HCT116 (cell line): ENCODE data around the gene PRXL2A. TPM values are rescaled to one million over a fixed set of nuclear protein-coding genes. Genes with fewer than 3 reads are reported as not detected.

Experiments used
- ATAC-seq: fragments of 200-7000 bp; cut with Tn5 transposase; 2 replicates; pipeline ENCODE4 v1.9.1; 2020; ENCODE audit warnings: mild to moderate bottlenecking, moderate library complexity
- BruUV-seq: library from RNA; stranded (reverse); fragments of 400-500 nt; replicated peaks from 2 replicates; lab custom pipeline; 2021; lab: Mats Ljungman, UMichigan
- CTCF ChIA-PET: fragments of 300-600 bp; sonication (Branson Sonifier 250); formaldehyde crosslinking; loops from one replicate; lab custom pipeline; 2021; ENCODE audit warnings: antibody characterized with exemption; lab: Charles Lee
- POLR2A ChIA-PET: fragments of 300-600, 350-600 bp; sonication (Branson Sonifier 250); formaldehyde crosslinking; loops from one replicate; lab custom pipeline; 2021; ENCODE audit warnings: antibody characterized with exemption; lab: Charles Lee
- RAD21 ChIA-PET, 2 experiments: fragments of 300-600 bp; sonication (Branson Sonifier 250); formaldehyde crosslinking; loops; one replicate each; lab custom pipeline; 2023; ENCODE audit warnings: low total read pairs in 2 of 2; ENCODE audit not compliant: uncharacterized antibody in 2 of 2, unreplicated experiment in 2 of 2, low non-redundant PET in 1 of 2; lab: Charles Lee
- DNase-seq: peaks from one replicate; pipeline ENCODE4 v3.0.0-alpha.2; 2010; ENCODE audit warnings: low read depth, low spot score
- H2AFZ ChIP-seq: fragments of 200-600 bp; shearing (Covaris generic), sonication (generic); 2 replicates; pipeline ENCODE4 v1.6.1; 2017; ENCODE audit warnings: low read depth, mixed run types, mixed read lengths, antibody characterized with exemption, low read length; ENCODE audit not compliant: poor library complexity, severe bottlenecking
- H3K27ac ChIP-seq: 2 replicates; pipeline ENCODE4 v1.5.1; 2012; ENCODE audit warnings: low read depth, low read length
- H3K27me3 ChIP-seq: fragments of 200-600 bp; sonication (generic); 2 replicates; pipeline ENCODE4 v1.6.1; 2016; ENCODE audit warnings: mixed run types, low read length, mixed read lengths; ENCODE audit not compliant: insufficient read depth
- H3K36me3 ChIP-seq, 2 experiments: fragments of 200-500 bp in 1 of 2; fragments of 200-600 bp in 1 of 2; sonication (Bioruptor generic) in 1 of 2; sonication (generic) in 1 of 2; 2 replicates each; pipeline versions ENCODE4 v1.5.1 to v1.6.1; 2014 to 2016; ENCODE audit warnings: low read length in 2 of 2, inconsistent platforms in 1 of 2, mixed read lengths in 1 of 2, mixed run types in 1 of 2; ENCODE audit not compliant: insufficient read depth in 2 of 2, control insufficient read depth in 1 of 2
- H3K4me1 ChIP-seq, 2 experiments: fragments of 200-600 bp in 1 of 2; sonication (generic) in 1 of 2; 2 replicates each; pipeline versions ENCODE4 v1.5.1 to v1.6.1; 2012 to 2017; ENCODE audit warnings: low read length in 2 of 2, inconsistent platforms in 1 of 2, mild to moderate bottlenecking in 1 of 2, mixed read lengths in 1 of 2, mixed run types in 1 of 2, moderate library complexity in 1 of 2; ENCODE audit not compliant: insufficient read depth in 2 of 2, control insufficient read depth in 1 of 2
- H3K4me2 ChIP-seq: fragments of 200-600 bp; sonication (generic); 2 replicates; pipeline ENCODE4 v1.6.1; 2017; ENCODE audit warnings: mixed run types, low read length, mixed read lengths
- H3K4me3 ChIP-seq, 2 experiments: fragments of 200-600 bp in 1 of 2; sonication (generic) in 1 of 2; replicated peaks in 1 of 2; 2 replicates each; pipeline ENCODE4 v1.5.1; 2011 to 2016; ENCODE audit warnings: low read length in 2 of 2, control low read depth in 1 of 2, low read depth in 1 of 2, mild to moderate bottlenecking in 1 of 2, mixed read lengths in 1 of 2, mixed run types in 1 of 2
- H3K79me2 ChIP-seq: fragments of 200-600 bp; sonication (generic); 2 replicates; pipeline ENCODE4 v1.6.1; 2017; ENCODE audit warnings: mild to moderate bottlenecking, mixed run types, low read length, moderate library complexity, mixed read lengths; ENCODE audit not compliant: insufficient read depth
- H3K9ac ChIP-seq: fragments of 200-600 bp; sonication (generic); 2 replicates; pipeline ENCODE4 v1.6.1; 2016; ENCODE audit warnings: low read length, mixed read lengths
- H3K9me2 ChIP-seq: fragments of 200-600 bp; sonication (generic), shearing (Covaris generic); 2 replicates; pipeline ENCODE4 v1.6.1; 2017; ENCODE audit warnings: mixed run types, mild to moderate bottlenecking, moderate library complexity; ENCODE audit not compliant: insufficient read depth
- H3K9me3 ChIP-seq, 2 experiments: fragments of 200-500 bp in 1 of 2; fragments of 200-600 bp in 1 of 2; sonication (Bioruptor generic) in 1 of 2; sonication (generic) in 1 of 2; 2 replicates each; pipeline ENCODE4 v1.6.1; 2014 to 2017; ENCODE audit warnings: low read length in 2 of 2, mixed read lengths in 2 of 2, inconsistent platforms in 1 of 2, low read depth in 1 of 2, mild to moderate bottlenecking in 1 of 2, mixed run types in 1 of 2, moderate library complexity in 1 of 2; ENCODE audit not compliant: control insufficient read depth in 1 of 2, insufficient read depth in 1 of 2
- H4K20me1 ChIP-seq: fragments of 200-600 bp; sonication (generic), shearing (Covaris generic); 2 replicates; pipeline ENCODE4 v1.6.1; 2017; ENCODE audit warnings: mixed run types, mild to moderate bottlenecking, moderate library complexity; ENCODE audit not compliant: insufficient read depth
- CBX3 ChIP-seq: IDR thresholded peaks from 2 replicates; pipeline ENCODE4 v1.6.1; 2012; ENCODE audit warnings: low read depth
- CEBPB ChIP-seq: IDR thresholded peaks from 2 replicates; pipeline ENCODE4 v1.6.1; 2012; ENCODE audit warnings: low read depth
- EGR1 ChIP-seq: IDR thresholded peaks from 2 replicates; pipeline ENCODE4 v1.6.1; 2012; ENCODE audit warnings: low read depth
- ELF1 ChIP-seq: IDR thresholded peaks from 2 replicates; pipeline ENCODE4 v1.6.1; 2012; ENCODE audit warnings: low read depth, borderline replicate concordance
- EZH2phosphoT487 ChIP-seq: fragments of 200-600 bp; IDR thresholded peaks from 2 replicates; pipeline ENCODE4 v1.6.1; 2018; ENCODE audit warnings: antibody characterized with exemption, borderline replicate concordance
- FOSL1 ChIP-seq: IDR thresholded peaks from 2 replicates; pipeline ENCODE4 v1.6.1; 2012; ENCODE audit warnings: low read depth
- JUND ChIP-seq: IDR thresholded peaks from 2 replicates; pipeline ENCODE4 v1.6.1; 2012
- POLR2AphosphoS5 ChIP-seq: IDR thresholded peaks from 2 replicates; pipeline ENCODE4 v1.6.1; 2011; ENCODE audit warnings: mild to moderate bottlenecking, low read depth, low read length, moderate library complexity
- RAD21 ChIP-seq: IDR thresholded peaks from 2 replicates; pipeline ENCODE4 v1.6.1; 2012; ENCODE audit warnings: low read depth, mild to moderate bottlenecking
- SIN3A ChIP-seq: IDR thresholded peaks from 2 replicates; pipeline ENCODE4 v1.6.1; 2012; ENCODE audit warnings: low read depth
- SRF ChIP-seq: IDR thresholded peaks from 2 replicates; pipeline ENCODE4 v1.6.1; 2012; ENCODE audit warnings: low read depth
- TCF7L2 ChIP-seq: IDR thresholded peaks from 2 replicates; pipeline ENCODE4 v1.7.0; 2011; ENCODE audit warnings: borderline replicate concordance, inconsistent platforms; ENCODE audit not compliant: insufficient read depth, insufficient read length; ENCODE audit errors: extremely low read depth
- YY1 ChIP-seq: IDR thresholded peaks from 2 replicates; pipeline ENCODE4 v1.6.1; 2011; ENCODE audit warnings: low read length, low read depth, moderate library complexity, mild to moderate bottlenecking; ENCODE audit not compliant: insufficient replicate concordance; ENCODE audit errors: extremely low read depth
- ZFX ChIP-seq: fragments of 450-650 bp; IDR thresholded peaks from 2 replicates; pipeline ENCODE4 v1.6.1; 2017
- intact Hi-C: fragments of 100-400 bp; cut with micrococcal nuclease; formaldehyde crosslinking; loops from 2 replicates; pipeline ENCODE4 v1.10.0; 2022
- total RNA-seq: library from RNA; stranded (reverse); gene quantifications from one replicate; pipeline ENCODE4 v1.2.1, GENCODE V29; 2021; ENCODE audit not compliant: unreplicated experiment
- TF ChIP-seq, protein P1 (sequence below): IDR thresholded peaks from 2 replicates; pipeline ENCODE4 v1.6.1; 2012
- TF ChIP-seq, protein P2 (sequence below): IDR thresholded peaks from 2 replicates; pipeline ENCODE4 v1.6.1; 2011; ENCODE audit warnings: mild to moderate bottlenecking, low read length, moderate library complexity; ENCODE audit not compliant: insufficient replicate concordance; ENCODE audit errors: extremely low read depth
- TF ChIP-seq, protein P3 (sequence below): IDR thresholded peaks from 2 replicates; pipeline ENCODE4 v1.6.1; 2012; ENCODE audit warnings: low read depth

Gene PRXL2A
- total RNA-seq, 1 experiment from 2014 or later, result 4.9 TPM

DNA sequence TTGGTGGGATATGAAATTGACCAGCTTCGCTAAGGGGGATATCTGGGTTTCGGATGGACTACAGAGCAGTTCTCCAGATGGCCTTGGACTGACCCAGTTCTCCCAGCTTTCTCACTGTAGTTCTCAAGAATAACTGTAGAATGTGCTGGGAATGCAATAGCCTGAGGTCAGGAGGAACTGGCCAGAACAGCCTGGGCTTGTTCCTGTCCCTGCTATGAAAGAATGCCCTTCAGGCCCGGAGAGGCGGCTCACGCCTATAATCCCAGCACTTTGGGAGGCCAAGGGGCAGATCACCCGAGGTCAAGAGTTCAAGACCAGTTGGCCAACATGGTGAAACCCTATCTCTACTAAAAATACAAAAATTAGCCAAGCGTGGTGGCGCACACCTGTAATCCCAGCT lies 33.5 kb downstream of the PRXL2A start:
- intact Hi-C loops, result loop anchor here (10.0 kb wide), 1 partner anchor 253 kb away; no protein-coding TSS in a partner anchor
- H3K4me2 ChIP-seq, result no peak overlapping the region
- no peaks in the 10 kb centered on the region for H3K9me3 ChIP-seq
- no peaks in the 10 kb centered on the region for H4K20me1 ChIP-seq
- POLR2A ChIA-PET, result no interaction called here
- no TSS peak for BruUV-seq
- no peak overlapping the region for H3K9ac ChIP-seq
- H3K27ac ChIP-seq, result no peak overlapping the region
- CTCF ChIA-PET, result interaction anchor here (3.6 kb wide), 1 partner anchor 63 kb away, joined by 71 read pairs; no protein-coding TSS in a partner anchor
- no peak overlapping the region for H2AFZ ChIP-seq
- RAD21 ChIA-PET, result no interaction called here
- no peaks in the 10 kb centered on the region for H3K27me3 ChIP-seq
- no peak for DNase-seq
- H3K79me2 ChIP-seq, result no peaks in the 10 kb centered on the region
- peaks cover 0 to 14% of the 10 kb centered on the region in 2 experiments; a peak in 2 of 4 replicates for H3K4me1 ChIP-seq
- no peaks in the 10 kb centered on the region for H3K36me3 ChIP-seq
- no peak overlapping the region for H3K4me3 ChIP-seq
- TF ChIP-seq ELF1, result no peak
- TF ChIP-seq ZFX, result no peak
- ATAC-seq, result no peak
- no peaks in the 10 kb centered on the region for H3K9me2 ChIP-seq

DNA sequence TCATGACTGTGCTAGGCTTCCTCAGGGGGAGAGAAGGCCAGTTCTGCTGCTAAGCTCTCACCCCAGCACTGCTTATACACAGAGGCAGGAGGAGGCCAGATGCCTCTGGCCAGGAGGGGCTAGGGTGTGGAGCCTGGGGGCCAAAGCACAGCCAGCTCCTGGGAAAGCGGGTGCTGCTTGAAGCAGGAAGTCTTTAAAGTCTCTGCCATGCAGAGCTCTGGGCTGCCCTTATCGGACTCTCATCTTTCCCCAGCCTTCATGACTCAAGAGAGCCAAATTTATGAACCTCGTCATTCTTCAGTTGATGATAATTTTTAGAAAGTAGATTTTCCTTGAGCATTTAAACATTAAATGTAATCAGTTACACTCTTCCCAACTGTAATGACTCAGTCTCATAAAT lies 34.5 kb downstream of the PRXL2A start:
- ATAC-seq (no peak), DNase-seq (no peak)
- no peaks in the 10 kb centered on the region for H3K9me2 ChIP-seq
- RAD21 ChIA-PET, result no interaction called here
- no peak overlapping the region for H3K4me3 ChIP-seq
- no peaks in the 10 kb centered on the region for H3K79me2 ChIP-seq
- H3K27ac ChIP-seq, result no peak overlapping the region
- H4K20me1 ChIP-seq, result no peaks in the 10 kb centered on the region
- H2AFZ ChIP-seq, result no peak overlapping the region
- no peak overlapping the region for H3K4me2 ChIP-seq
- peaks cover 0 to 14% of the 10 kb centered on the region in 2 experiments; a peak in 2 of 4 replicates for H3K4me1 ChIP-seq
- POLR2A ChIA-PET, result no interaction called here
- H3K9ac ChIP-seq, result no peak overlapping the region
- CTCF ChIA-PET, result interaction anchor here (1.0 to 3.6 kb wide), 2 partner anchors 60 to 62 kb away, joined by 6 to 71 read pairs; no protein-coding TSS in a partner anchor
- H3K36me3 ChIP-seq, result no peaks in the 10 kb centered on the region
- intact Hi-C loops, result loop anchor here (1.0 to 10.0 kb wide), 2 partner anchors 60 to 252 kb away; no protein-coding TSS in a partner anchor
- H3K9me3 ChIP-seq, result no peaks in the 10 kb centered on the region
- no peaks in the 10 kb centered on the region for H3K27me3 ChIP-seq
- BruUV-seq, result no TSS peak
- TF ChIP-seq EZH2phosphoT487 (no peak), CBX3 (no peak), SIN3A (no peak), POLR2AphosphoS5 (no peak), EGR1 (no peak), RAD21 (no peak), SRF (no peak), JUND (no peak), FOSL1 (no peak), YY1 (no peak), TCF7L2 (no peak), CEBPB (no peak)
- TF ChIP-seq, protein P1, sequence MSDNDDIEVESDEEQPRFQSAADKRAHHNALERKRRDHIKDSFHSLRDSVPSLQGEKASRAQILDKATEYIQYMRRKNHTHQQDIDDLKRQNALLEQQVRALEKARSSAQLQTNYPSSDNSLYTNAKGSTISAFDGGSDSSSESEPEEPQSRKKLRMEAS, result no peak
- TF ChIP-seq, protein P2, sequence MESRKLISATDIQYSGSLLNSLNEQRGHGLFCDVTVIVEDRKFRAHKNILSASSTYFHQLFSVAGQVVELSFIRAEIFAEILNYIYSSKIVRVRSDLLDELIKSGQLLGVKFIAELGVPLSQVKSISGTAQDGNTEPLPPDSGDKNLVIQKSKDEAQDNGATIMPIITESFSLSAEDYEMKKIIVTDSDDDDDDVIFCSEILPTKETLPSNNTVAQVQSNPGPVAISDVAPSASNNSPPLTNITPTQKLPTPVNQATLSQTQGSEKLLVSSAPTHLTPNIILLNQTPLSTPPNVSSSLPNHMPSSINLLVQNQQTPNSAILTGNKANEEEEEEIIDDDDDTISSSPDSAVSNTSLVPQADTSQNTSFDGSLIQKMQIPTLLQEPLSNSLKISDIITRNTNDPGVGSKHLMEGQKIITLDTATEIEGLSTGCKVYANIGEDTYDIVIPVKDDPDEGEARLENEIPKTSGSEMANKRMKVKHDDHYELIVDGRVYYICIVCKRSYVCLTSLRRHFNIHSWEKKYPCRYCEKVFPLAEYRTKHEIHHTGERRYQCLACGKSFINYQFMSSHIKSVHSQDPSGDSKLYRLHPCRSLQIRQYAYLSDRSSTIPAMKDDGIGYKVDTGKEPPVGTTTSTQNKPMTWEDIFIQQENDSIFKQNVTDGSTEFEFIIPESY, result no peak
- TF ChIP-seq, protein P3, sequence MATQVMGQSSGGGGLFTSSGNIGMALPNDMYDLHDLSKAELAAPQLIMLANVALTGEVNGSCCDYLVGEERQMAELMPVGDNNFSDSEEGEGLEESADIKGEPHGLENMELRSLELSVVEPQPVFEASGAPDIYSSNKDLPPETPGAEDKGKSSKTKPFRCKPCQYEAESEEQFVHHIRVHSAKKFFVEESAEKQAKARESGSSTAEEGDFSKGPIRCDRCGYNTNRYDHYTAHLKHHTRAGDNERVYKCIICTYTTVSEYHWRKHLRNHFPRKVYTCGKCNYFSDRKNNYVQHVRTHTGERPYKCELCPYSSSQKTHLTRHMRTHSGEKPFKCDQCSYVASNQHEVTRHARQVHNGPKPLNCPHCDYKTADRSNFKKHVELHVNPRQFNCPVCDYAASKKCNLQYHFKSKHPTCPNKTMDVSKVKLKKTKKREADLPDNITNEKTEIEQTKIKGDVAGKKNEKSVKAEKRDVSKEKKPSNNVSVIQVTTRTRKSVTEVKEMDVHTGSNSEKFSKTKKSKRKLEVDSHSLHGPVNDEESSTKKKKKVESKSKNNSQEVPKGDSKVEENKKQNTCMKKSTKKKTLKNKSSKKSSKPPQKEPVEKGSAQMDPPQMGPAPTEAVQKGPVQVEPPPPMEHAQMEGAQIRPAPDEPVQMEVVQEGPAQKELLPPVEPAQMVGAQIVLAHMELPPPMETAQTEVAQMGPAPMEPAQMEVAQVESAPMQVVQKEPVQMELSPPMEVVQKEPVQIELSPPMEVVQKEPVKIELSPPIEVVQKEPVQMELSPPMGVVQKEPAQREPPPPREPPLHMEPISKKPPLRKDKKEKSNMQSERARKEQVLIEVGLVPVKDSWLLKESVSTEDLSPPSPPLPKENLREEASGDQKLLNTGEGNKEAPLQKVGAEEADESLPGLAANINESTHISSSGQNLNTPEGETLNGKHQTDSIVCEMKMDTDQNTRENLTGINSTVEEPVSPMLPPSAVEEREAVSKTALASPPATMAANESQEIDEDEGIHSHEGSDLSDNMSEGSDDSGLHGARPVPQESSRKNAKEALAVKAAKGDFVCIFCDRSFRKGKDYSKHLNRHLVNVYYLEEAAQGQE, result no peak
